GM19035 (cell line): ENCODE results near the gene CCDC150.
"Not testable (repeated sequence)": the region's sequence is repeated elsewhere in the genome, so short reads cannot be mapped to it uniquely, and the experiment has no call there.

ENCODE experiments used
- ATAC-seq: cut with Tn5 transposase; IDR thresholded peaks from one replicate; pipeline ENCODE4 v1.9.1; 2021; ENCODE audit not compliant: unreplicated experiment

Gene CCDC150

GRCh38 chr2:196630531-196630930, 9.0 kb upstream of the CCDC150 start:
- no peak for ATAC-seq

DNA sequence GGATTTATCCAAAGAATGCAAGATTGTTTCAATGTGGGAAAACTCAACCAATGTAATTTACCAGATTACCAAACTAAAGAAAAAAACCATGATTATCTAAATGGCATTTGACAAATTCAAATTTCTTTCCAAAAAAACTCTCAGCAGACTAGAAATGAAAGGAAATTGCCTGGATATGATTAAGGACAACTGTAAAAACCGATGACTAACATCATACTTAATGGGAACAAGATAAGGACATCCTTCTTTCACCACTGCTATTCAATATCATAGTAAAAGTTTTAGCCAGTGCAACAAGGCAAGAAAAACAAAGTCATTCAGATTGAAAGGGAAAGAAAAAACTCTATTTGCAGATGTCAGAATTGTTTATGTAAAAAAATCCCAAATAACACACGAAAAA, 4.4 kb upstream of the CCDC150 start:
- no peak for ATAC-seq

- ATAC-seq, result no peak
Measured at GRCh38 chr2:196638765-196639164, 750 bp upstream of the CCDC150 start.

- ATAC-seq, result no peak
Measured at GRCh38 chr2:196640031-196640548, 575 bp downstream of the CCDC150 start.

DNA sequence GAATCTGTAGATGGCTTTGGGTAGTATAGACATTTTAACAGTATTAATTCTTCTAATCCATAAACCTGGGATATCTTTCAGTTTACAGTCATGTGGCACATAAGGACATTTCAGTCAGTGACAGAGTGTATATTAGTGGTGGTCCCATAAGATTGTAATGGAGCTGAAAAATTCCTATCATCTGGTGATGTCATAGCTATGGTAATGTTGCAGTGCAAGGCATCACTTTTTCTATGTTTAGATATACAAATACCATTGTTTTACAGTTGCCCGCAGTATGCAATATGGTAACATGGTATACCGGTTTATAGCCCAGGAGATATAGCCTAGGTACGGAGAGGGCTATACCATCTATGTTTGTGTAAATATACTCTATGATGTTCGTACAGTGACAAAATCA, 9.7 kb downstream of the CCDC150 start:
- no peak for ATAC-seq

GRCh38 chr2:196651387-196652094, 12.0 kb downstream of the CCDC150 start:
- ATAC-seq, result no peak

GRCh38 chr2:196652869-196653268, 13.4 kb downstream of the CCDC150 start:
- no peak for ATAC-seq

GRCh38 chr2:196653843-196654242, 14.3 kb downstream of the CCDC150 start:
- ATAC-seq, result no peak

GRCh38 chr2:196655761-196656160, 16.2 kb downstream of the CCDC150 start:
- no peak for ATAC-seq

- no peak for ATAC-seq
Measured at GRCh38 chr2:196657333-196657732, 17.8 kb downstream of the CCDC150 start.

GRCh38 chr2:196659844-196660243, 20.3 kb downstream of the CCDC150 start:
- no peak for ATAC-seq

DNA sequence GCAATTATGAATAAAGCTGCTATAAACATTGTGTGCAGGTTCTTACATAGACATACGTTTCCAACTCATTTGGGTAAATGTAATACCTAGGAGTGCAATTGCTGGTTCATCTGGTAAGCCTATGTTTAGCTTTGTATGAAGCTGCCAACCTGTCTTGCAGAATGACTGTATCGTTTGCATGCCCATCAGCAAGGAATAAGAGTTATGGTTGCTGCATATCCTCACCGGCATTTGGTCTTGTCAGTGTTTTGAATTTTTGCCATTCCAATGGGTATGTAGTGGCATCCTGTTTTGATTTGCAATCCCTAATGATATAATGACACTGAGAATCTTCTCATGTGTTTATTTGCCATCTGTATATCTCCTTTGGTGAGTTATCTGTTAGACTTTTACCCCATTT, 20.7 kb downstream of the CCDC150 start:
- ATAC-seq, result no peak

DNA sequence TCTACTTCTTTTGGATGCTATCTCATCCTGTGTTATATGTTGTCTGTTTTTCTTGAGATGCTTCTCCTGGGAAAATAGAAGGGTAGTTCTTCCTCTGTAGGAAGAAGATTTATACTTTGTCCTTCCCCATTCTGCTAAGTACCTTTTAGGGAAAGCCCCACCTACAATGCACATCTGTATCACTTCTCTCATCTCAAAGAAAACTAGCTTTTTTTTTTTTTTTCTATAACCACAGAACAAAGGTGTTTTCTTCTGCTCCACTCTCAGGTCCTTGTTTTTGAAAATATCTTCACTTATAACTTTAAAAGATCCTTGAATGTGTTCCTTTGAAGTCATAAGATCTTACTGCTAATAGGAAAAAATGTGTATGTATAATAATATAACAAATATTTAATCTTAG, 30.8 kb downstream of the CCDC150 start:
- no peak for ATAC-seq

DNA sequence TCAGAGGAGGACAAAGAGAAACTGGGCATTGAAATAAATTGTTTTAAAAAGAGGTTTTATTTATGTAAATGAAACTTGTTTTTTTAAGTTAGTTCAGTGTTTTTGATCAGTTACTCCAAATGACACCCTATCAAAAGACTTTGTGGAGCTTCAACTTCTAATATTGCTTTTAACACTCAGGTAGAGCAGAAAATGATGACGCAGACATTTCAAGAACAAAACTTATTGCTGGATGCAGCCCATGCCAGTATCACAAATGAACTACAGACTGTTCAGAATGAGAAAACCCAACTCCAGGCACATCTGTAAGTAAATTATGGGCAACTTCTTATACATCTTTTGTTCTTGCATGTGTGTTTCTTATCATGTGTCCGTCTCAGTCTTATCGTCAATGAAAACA, 36.4 kb downstream of the CCDC150 start:
- no peak for ATAC-seq

GRCh38 chr2:196677404-196677803, 37.9 kb downstream of the CCDC150 start:
- no peak for ATAC-seq

DNA sequence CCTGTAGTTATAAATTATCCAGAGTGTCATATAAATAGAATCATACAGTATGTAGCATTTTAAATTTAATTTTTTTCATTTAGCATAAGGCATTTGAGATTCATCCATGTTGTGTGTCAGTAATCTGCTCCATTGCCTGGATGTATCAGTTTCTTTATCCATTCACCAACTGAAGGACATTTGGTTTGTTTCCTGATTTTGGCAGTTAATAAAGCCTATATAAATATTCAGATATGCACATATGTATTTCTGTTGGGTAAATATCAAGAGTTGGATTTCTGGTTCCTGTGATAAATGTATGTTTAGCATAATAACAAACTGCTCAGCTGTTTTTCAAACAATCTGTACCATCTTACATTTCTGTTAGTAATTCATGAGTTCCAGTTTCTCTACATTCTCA, 39.9 kb downstream of the CCDC150 start:
- no peak for ATAC-seq

DNA sequence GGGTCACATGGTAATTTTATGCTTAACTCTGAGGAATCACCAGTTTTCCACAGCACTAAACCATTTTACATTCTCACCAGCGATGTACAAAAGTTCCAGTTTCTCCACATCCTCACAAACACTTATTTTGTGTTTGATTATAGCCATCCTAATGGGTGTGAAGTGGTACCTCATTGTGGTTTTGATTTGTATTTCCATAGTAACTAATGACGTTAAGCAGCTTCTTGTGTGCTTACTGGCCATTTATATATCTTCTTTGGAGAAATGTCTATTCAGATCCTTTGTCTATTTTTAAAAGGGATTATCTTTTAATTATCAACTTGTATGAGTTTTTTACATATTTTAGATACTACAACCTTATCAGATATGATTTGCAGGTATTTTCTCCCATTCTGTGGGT, 42.0 kb downstream of the CCDC150 start:
- ATAC-seq, result no peak

GRCh38 chr2:196685792-196686191, 46.3 kb downstream of the CCDC150 start:
- ATAC-seq, result no peak

DNA sequence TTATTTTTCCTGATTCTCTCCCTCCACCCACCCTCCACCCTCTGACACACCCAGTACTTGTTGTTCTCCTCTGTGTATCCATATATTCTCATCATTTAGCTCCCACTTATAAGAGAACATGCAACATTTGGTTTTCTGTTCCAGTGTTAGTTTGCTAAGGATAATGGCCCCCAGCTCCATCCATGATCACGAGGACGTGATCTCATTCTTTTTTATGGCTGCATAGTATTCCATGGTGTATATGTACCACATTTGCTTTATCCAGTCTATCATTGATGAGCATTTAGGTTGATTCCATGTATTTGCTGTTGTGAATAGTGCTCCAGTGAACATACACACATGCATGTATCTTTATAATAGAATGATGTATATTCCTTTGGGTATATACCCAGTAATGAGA, 47.2 kb downstream of the CCDC150 start:
- not testable (repeated sequence) for ATAC-seq

DNA sequence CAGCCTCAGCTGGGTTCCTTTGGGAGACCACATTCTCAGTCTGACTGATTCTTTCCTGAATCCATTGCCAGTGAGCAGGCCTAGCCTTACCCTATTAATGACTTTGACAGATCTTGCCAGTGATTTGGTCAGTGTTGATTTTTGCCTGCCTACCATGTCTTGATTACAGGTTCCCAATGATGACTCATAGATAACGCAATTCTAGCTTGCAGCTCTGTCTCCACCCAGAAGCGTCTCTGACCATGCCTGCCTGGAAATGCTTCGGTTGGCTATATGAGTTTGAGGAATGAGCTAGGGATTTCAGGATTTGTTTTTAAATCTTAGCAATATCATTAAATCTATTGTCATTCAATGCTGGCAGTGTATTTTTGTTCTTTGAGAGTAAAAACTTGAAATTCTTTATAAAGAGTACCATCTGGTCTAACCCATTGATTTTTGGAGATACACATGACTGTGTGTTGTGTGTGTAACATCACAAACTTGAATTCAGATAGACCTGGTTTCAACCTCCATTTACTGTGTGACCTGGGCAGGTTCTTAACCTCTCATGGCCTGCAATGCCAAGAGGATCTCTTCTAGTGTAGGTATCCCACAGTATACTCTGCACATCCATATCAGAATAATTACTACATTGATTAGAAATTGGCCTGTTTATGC, 57.0 kb downstream of the CCDC150 start:
- no peak for ATAC-seq

- no peak for ATAC-seq
Measured at GRCh38 chr2:196697825-196698224, 58.3 kb downstream of the CCDC150 start.

DNA sequence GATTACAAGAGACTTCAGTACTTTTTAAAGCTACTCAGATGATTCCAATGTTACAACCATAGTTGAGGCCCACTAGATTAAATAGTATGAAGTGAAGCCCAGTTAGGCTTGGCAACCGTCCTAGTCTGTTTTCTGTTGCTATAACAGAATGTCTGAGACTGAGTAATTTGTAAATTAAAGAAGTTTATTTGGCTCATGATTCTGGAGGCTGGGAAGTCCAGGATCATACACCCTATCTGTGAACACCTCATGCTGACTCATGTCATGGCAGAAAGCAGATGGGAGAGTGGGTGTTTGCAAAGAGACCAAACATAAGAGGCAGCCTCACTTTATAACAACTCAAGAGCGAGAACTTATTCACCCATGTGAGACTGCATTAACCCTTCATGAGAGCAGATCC, 63.1 kb downstream of the CCDC150 start:
- ATAC-seq, result no peak

DNA sequence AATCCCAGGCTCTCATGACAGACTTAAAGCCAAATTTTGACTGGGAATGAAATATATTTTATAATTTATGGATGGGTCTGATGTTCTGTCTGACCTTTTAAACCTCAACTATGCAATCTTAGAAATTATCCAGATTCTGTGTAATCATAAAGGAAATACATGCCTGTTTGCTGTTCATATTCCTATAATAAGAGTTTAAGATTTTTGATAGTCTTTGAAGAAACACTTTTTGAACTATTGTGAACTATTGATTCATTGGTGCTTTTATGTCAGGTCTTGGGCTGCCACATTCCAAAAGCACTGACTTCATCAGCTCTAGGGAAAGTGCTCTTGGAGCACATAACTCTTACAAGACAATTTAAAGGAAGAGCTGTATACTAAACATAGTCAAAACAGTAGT, 64.2 kb downstream of the CCDC150 start:
- ATAC-seq, result no peak
